Upper lobe of right lung (tissue), 1 donor: Measurements from ENCODE around the gene POPDC2. TPM values are rescaled to one million over a fixed set of nuclear protein-coding genes. Genes with fewer than 3 reads are reported as not detected.

Experiments used
- ATAC-seq: fragments of 200-7000 bp; cut with Tn5 transposase; one replicate; pipeline ENCODE4 v1.9.1; 2020; ENCODE audit warnings: mild to moderate bottlenecking, moderate library complexity
- DNase-seq: peaks from one replicate; pipeline ENCODE4 v3.0.0-alpha.2; 2020
- H3K27ac ChIP-seq: fragments of 200-600 bp; one replicate; pipeline ENCODE4 v1.8.0; 2022
- H3K27me3 ChIP-seq: fragments of 200-600 bp; one replicate; pipeline ENCODE4 v1.8.0; 2022; ENCODE audit warnings: mild to moderate bottlenecking
- H3K36me3 ChIP-seq: fragments of 200-600 bp; one replicate; pipeline ENCODE4 v1.8.0; 2022
- H3K4me1 ChIP-seq: fragments of 200-600 bp; one replicate; pipeline ENCODE4 v1.8.0; 2022
- H3K4me3 ChIP-seq: fragments of 200-600 bp; one replicate; pipeline ENCODE4 v1.8.0; 2022; ENCODE audit warnings: mild to moderate bottlenecking
- H3K9me3 ChIP-seq: fragments of 200-600 bp; one replicate; pipeline ENCODE4 v1.8.0; 2022
- intact Hi-C: fragments of 100-400 bp; cut with DNase I; formaldehyde crosslinking; loops from one replicate; pipeline ENCODE4 v1.11.0; 2022
- total RNA-seq: library from RNA; stranded (reverse); fragmentation: NEBNext Ultra II Directional; extraction: Animal tissue kit (Norgen Biotek cat#: 25700); gene quantifications from one replicate; pipeline ENCODE4 v1.2.1, GENCODE V29; 2021
- TF ChIP-seq, protein P1 (sequence below): fragments of 200-600 bp; IDR thresholded peaks from one replicate; pipeline ENCODE4 v1.8.0; 2022; ENCODE audit warnings: antibody characterized with exemption
- donor health status: DM: no; HTN: yes; CAD: no; lungs with severe emphysema.

The POPDC2 gene
- total RNA-seq, 1 donor from 2014 or later = 2.7 TPM

DNA sequence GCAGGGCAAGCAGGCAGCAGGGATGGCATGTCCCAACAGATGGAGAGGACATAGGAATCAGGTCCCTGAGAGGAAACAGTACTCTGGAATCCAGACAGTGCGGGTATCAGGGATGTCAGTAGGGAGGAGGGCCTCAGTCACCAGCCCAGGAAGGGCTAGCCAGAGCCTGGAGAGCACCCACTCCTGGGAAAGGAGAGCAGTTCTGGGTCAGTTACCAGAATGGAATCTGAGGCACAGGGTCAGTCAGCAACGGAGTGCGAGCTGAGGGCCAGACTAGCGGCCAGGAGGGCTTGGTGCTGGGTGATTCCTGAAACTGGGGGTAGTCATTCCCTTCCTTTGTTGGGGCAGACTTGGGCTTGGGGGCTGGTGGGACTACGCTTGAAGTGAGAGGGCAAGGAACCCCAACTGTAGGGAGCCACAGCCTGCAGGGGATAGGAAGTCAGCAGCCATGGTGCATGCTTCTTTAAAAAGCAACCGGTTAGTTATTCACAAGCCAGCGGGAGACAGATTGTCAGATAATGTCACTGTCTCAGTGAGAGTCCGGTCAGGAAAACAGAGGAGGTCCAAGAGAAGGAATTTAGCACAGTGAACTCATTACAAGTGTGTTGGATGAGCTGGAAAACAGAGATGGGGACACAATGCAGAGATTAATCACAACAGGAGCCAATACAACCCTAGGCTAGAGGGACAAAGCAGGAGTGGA lies 34.8 kb downstream of the POPDC2 start:
- TF ChIP-seq, protein P1, sequence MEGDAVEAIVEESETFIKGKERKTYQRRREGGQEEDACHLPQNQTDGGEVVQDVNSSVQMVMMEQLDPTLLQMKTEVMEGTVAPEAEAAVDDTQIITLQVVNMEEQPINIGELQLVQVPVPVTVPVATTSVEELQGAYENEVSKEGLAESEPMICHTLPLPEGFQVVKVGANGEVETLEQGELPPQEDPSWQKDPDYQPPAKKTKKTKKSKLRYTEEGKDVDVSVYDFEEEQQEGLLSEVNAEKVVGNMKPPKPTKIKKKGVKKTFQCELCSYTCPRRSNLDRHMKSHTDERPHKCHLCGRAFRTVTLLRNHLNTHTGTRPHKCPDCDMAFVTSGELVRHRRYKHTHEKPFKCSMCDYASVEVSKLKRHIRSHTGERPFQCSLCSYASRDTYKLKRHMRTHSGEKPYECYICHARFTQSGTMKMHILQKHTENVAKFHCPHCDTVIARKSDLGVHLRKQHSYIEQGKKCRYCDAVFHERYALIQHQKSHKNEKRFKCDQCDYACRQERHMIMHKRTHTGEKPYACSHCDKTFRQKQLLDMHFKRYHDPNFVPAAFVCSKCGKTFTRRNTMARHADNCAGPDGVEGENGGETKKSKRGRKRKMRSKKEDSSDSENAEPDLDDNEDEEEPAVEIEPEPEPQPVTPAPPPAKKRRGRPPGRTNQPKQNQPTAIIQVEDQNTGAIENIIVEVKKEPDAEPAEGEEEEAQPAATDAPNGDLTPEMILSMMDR = no peak
- no peaks in the 10 kb centered on the region for H3K27me3 ChIP-seq
- peaks cover 46% of the 10 kb centered on the region for H3K4me1 ChIP-seq
- no peaks in the 10 kb centered on the region for H3K36me3 ChIP-seq
- DNase-seq (no peak), ATAC-seq (no peak)
- no peak overlapping the region for H3K4me3 ChIP-seq
- no peaks in the 10 kb centered on the region for H3K9me3 ChIP-seq
- intact Hi-C loops = no loop called here
- H3K27ac ChIP-seq = no peak overlapping the region

DNA sequence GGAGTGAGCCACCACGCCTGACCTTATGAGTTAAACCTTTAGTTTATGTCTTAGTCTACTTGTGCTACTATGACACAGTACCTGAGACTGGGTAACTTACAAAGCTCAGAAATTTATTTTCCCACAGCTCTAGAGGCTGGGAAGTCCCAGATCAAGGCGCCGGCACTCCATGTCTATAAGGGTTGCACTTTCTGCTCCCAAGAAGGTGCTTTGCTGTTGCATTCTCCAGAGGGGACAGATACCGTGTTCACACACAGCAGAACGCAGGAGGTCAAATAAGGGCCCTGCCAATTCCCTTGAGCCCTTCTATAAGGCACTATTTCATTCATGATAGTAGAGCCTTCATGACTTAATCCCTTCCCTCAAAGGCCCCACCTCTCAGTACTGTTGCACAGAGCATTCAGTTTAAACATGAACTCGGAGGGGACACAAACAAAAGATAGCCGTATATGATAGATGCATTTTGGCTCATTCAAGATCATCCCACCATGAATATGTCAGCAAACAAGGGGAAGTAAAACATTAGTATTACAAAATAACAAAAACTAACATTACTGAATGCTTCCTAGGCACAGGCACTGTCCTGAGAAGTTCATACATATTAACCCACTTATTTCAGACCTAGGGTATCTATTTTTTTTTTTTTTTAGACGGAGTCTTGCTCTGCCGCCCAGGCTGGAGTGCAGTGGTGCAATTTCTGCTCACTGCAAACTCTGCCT lies 36.2 kb downstream of the POPDC2 start:
- intact Hi-C loops = no loop called here
- H3K4me3 ChIP-seq = no peak overlapping the region
- no peaks in the 10 kb centered on the region for H3K9me3 ChIP-seq
- ATAC-seq = no peak
- no peaks in the 10 kb centered on the region for H3K27me3 ChIP-seq
- H3K36me3 ChIP-seq = no peaks in the 10 kb centered on the region
- peaks cover 32% of the 10 kb centered on the region for H3K4me1 ChIP-seq
- no peak for DNase-seq
- H3K27ac ChIP-seq = no peak overlapping the region
- TF ChIP-seq, protein P1 = no peak

- H3K9me3 ChIP-seq = no peaks in the 10 kb centered on the region
- no peak overlapping the region for H3K4me3 ChIP-seq
- no peaks in the 10 kb centered on the region for H3K36me3 ChIP-seq
- H3K4me1 ChIP-seq = peaks cover 2% of the 10 kb centered on the region
- ATAC-seq (no peak), DNase-seq (no peak)
- no peaks in the 10 kb centered on the region for H3K27me3 ChIP-seq
- intact Hi-C loops = no loop called here
- TF ChIP-seq, protein P1 = no peak
- no peak overlapping the region for H3K27ac ChIP-seq
These were observed 39.5 kb downstream of the POPDC2 start for GRCh38 chr3:119620899-119621298.

GRCh38 chr3:119619094-119619493 lies 41.3 kb downstream of the POPDC2 start:
- ATAC-seq (no peak), DNase-seq (no peak)
- intact Hi-C loops = no loop called here
- H3K4me1 ChIP-seq = no peaks in the 10 kb centered on the region
- no peaks in the 10 kb centered on the region for H3K9me3 ChIP-seq
- no peaks in the 10 kb centered on the region for H3K27me3 ChIP-seq
- no peak overlapping the region for H3K27ac ChIP-seq
- TF ChIP-seq, protein P1 = no peak
- no peak overlapping the region for H3K4me3 ChIP-seq
- H3K36me3 ChIP-seq = no peaks in the 10 kb centered on the region

GRCh38 chr3:119616056-119616455 lies 44.3 kb downstream of the POPDC2 start:
- DNase-seq (no peak), ATAC-seq (no peak)
- H3K4me3 ChIP-seq = no peak overlapping the region
- no peaks in the 10 kb centered on the region for H3K4me1 ChIP-seq
- H3K27ac ChIP-seq = no peak overlapping the region
- intact Hi-C loops = no loop called here
- no peaks in the 10 kb centered on the region for H3K36me3 ChIP-seq
- H3K9me3 ChIP-seq = no peaks in the 10 kb centered on the region
- TF ChIP-seq, protein P1 = no peak
- H3K27me3 ChIP-seq = no peaks in the 10 kb centered on the region
